MM.1S (cell line): Measurements from ENCODE around the gene MMP11.
A peak's percentile ranks its signal among the peaks of the same experiment; 100 is the strongest.

Source experiments
- DNase-seq: peaks from one replicate; pipeline ENCODE4 v3.0.0-alpha.2; 2015
- H2AFZ ChIP-seq: fragments of 300-600 bp; sonication (generic); 2 replicates; pipeline ENCODE4 v1.6.0; 2016; ENCODE audit warnings: antibody characterized with exemption, low read length
- H3F3A ChIP-seq: fragments of 300-600 bp; sonication (generic); 2 replicates; pipeline ENCODE4 v1.6.1; 2016; ENCODE audit warnings: mild to moderate bottlenecking, antibody characterized with exemption, low read length, moderate library complexity, mixed read lengths; ENCODE audit not compliant: insufficient read depth
- H3K27ac ChIP-seq: fragments of 300-600 bp; sonication (generic); 2 replicates; pipeline ENCODE4 v1.5.1; 2016; ENCODE audit warnings: mild to moderate bottlenecking, low read length
- H3K27me3 ChIP-seq: fragments of 300-600 bp; sonication (generic); replicated peaks from 2 replicates; pipeline ENCODE4 v1.6.0; 2016; ENCODE audit warnings: low read length; ENCODE audit not compliant: insufficient read depth
- H3K36me3 ChIP-seq: fragments of 300-600 bp; sonication (generic); replicated peaks from 2 replicates; pipeline ENCODE4 v1.6.1; 2016; ENCODE audit warnings: mild to moderate bottlenecking, low read length, mixed read lengths; ENCODE audit not compliant: insufficient read depth
- H3K4me1 ChIP-seq: fragments of 300-600 bp; sonication (generic); 2 replicates; pipeline ENCODE4 v1.6.1; 2016; ENCODE audit warnings: low read length, mixed read lengths
- H3K4me2 ChIP-seq: fragments of 300-600 bp; sonication (generic); 2 replicates; pipeline ENCODE4 v1.6.0; 2016; ENCODE audit warnings: low read depth, low read length
- H3K4me3 ChIP-seq: fragments of 300-600 bp; sonication (generic); 2 replicates; pipeline ENCODE4 v1.5.1; 2016; ENCODE audit warnings: low read length, mixed read lengths
- H3K79me2 ChIP-seq: fragments of 300-600 bp; sonication (generic); 2 replicates; pipeline ENCODE4 v1.6.1; 2016; ENCODE audit warnings: mixed run types, low read length, mixed read lengths
- H3K9ac ChIP-seq: fragments of 300-600 bp; sonication (generic); 2 replicates; pipeline ENCODE4 v1.6.1; 2016; ENCODE audit warnings: low read length, mixed read lengths
- H3K9me2 ChIP-seq: fragments of 300-600 bp; sonication (generic); replicated peaks from 2 replicates; pipeline ENCODE4 v1.6.1; 2016; ENCODE audit warnings: mild to moderate bottlenecking, low read length, mixed read lengths; ENCODE audit not compliant: insufficient read depth
- H3K9me3 ChIP-seq: fragments of 300-600 bp; sonication (generic); replicated peaks from 2 replicates; pipeline ENCODE4 v1.6.1; 2016; ENCODE audit warnings: mild to moderate bottlenecking, low read length, mixed read lengths; ENCODE audit not compliant: insufficient read depth
- H4K20me1 ChIP-seq: fragments of 300-600 bp; sonication (generic); 2 replicates; pipeline ENCODE4 v1.6.1; 2016; ENCODE audit warnings: mild to moderate bottlenecking, low read length, moderate library complexity, mixed read lengths; ENCODE audit not compliant: insufficient read depth
- CTCF ChIP-seq: fragments of 300-600 bp; sonication (generic); IDR thresholded peaks from 2 replicates; pipeline ENCODE4 v1.5.1; 2016; ENCODE audit warnings: antibody characterized with exemption, low read length, mixed read lengths
- EZH2 ChIP-seq: fragments of 300-600 bp; sonication (generic); optimal IDR thresholded peaks from 2 replicates; pipeline ENCODE3; 2017; ENCODE audit warnings: low read depth, mild to moderate bottlenecking, antibody characterized with exemption, low read length, mixed read lengths
- EZH2phosphoT487 ChIP-seq: fragments of 300-600 bp; sonication (generic); IDR thresholded peaks from 2 replicates; pipeline ENCODE4 v1.6.1; 2018; ENCODE audit warnings: antibody characterized with exemption, low read length

The MMP11 gene

GRCh38 chr22:23787600-23787896 lies 14.9 kb downstream of the MMP11 start:
- 0 out of 2 replicates have a peak overlapping the region, but pooled peaks have one; percentile 65 for H2AFZ ChIP-seq
- peaks cover 53% of the 10 kb centered on the region for H3K79me2 ChIP-seq
- TF ChIP-seq EZH2 (no peak), EZH2phosphoT487 (no peak), CTCF (no peak)
- H3K9me2 ChIP-seq: no peaks in the 10 kb centered on the region
- peak overlapping the region; percentile 95; the same call in 1 of the 2 replicates for H3K27ac ChIP-seq
- H3F3A ChIP-seq: peaks cover 15% of the 10 kb centered on the region
- H3K4me1 ChIP-seq: peaks cover 18% of the 10 kb centered on the region; the same call in 1 of the 2 replicates
- no peaks in the 10 kb centered on the region for H3K36me3 ChIP-seq
- peak overlapping the region; percentile 99; the same call in 1 of the 2 replicates for H3K9ac ChIP-seq
- peak overlapping the region; percentile 77 for H3K4me3 ChIP-seq
- H3K27me3 ChIP-seq: no peaks in the 10 kb centered on the region
- no peaks in the 10 kb centered on the region for H3K9me3 ChIP-seq
- H4K20me1 ChIP-seq: no peaks in the 10 kb centered on the region
- DNase-seq: no peak
- peak overlapping the region; percentile 100 for H3K4me2 ChIP-seq

GRCh38 chr22:23787910-23788309 lies 15.3 kb downstream of the MMP11 start:
- Histone ChIP-seq H3K9ac (peak overlapping the region; percentile 99; the same call in 1 of the 2 replicates), H3K4me3 (peak overlapping the region; percentile 77), H3K4me1 (peaks cover 18% of the 10 kb centered on the region; the same call in 1 of the 2 replicates), H3K79me2 (peaks cover 56% of the 10 kb centered on the region), H3K27ac (peak overlapping the region; percentile 95; the same call in 1 of the 2 replicates), H3F3A (peaks cover 15% of the 10 kb centered on the region), H3K27me3 (no peaks in the 10 kb centered on the region), H4K20me1 (no peaks in the 10 kb centered on the region), H2AFZ (0 out of 2 replicates have a peak overlapping the region, but pooled peaks have one; percentile 65), H3K9me3 (no peaks in the 10 kb centered on the region), H3K36me3 (no peaks in the 10 kb centered on the region), H3K4me2 (peak overlapping the region; percentile 100), H3K9me2 (no peaks in the 10 kb centered on the region)
- DNase-seq: no peak
- TF ChIP-seq EZH2phosphoT487 (no peak), CTCF (no peak), EZH2 (no peak)

GRCh38 chr22:23789121-23789520 lies 16.5 kb downstream of the MMP11 start:
- H3K79me2 ChIP-seq: peaks cover 62% of the 10 kb centered on the region
- H3K9ac ChIP-seq: no peak overlapping the region
- no peak overlapping the region for H3K27ac ChIP-seq
- no peaks in the 10 kb centered on the region for H3K9me3 ChIP-seq
- no peak overlapping the region for H2AFZ ChIP-seq
- no peaks in the 10 kb centered on the region for H3K9me2 ChIP-seq
- no peak overlapping the region for H3K4me3 ChIP-seq
- no peaks in the 10 kb centered on the region for H3K27me3 ChIP-seq
- peaks cover 15% of the 10 kb centered on the region for H3F3A ChIP-seq
- peaks cover 6% of the 10 kb centered on the region; the same call in 1 of the 2 replicates for H3K36me3 ChIP-seq
- no peaks in the 10 kb centered on the region for H4K20me1 ChIP-seq
- no peak overlapping the region for H3K4me2 ChIP-seq
- no peak for TF ChIP-seq EZH2phosphoT487
- TF ChIP-seq CTCF: no peak
- no peak for TF ChIP-seq EZH2
- peaks cover 18% of the 10 kb centered on the region; the same call in 1 of the 2 replicates for H3K4me1 ChIP-seq
- DNase-seq: no peak
